GM21619 (cell line): Measurements from ENCODE around the gene MALRD1.

ENCODE experiments used
- ATAC-seq: cut with Tn5 transposase; IDR thresholded peaks from one replicate; pipeline ENCODE4 v1.9.1; 2021; ENCODE audit not compliant: unreplicated experiment

The MALRD1 gene

DNA sequence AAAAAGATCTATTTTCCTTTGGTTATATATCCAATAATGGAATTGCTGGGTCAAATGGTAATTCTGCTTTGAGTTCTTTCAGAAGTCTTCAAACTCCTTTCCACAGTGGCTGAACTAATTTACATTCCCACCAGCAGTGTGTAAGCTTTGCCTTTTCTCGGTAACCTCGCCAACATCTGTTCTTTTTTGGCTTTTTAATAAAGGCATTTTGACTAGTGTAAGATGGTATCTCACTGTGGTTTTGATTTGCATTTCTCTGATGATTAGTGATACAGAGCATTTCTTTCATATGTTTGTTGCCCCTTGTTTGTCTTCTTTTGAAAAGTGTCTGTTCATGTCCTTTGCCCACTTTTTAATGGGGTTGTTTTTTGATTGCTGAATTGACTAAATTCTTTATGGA lies 285.0 kb downstream of the MALRD1 start:
- ATAC-seq, result no peak

DNA sequence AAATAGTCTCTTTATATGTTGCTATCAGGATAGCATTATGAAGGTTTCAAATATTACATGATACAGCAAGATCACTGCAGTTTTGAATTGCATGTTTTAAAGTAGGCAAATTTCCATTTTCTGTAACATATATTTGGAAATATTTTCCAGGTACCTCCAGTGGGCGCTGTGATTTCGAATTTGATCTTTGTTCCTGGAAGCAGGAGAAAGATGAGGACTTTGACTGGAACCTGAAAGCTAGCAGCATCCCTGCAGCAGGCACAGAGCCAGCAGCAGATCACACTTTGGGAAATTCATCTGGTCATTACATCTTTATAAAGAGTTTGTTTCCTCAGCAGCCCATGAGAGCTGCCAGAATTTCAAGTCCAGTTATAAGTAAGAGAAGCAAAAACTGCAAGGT lies 299.0 kb downstream of the MALRD1 start:
- no peak for ATAC-seq

DNA sequence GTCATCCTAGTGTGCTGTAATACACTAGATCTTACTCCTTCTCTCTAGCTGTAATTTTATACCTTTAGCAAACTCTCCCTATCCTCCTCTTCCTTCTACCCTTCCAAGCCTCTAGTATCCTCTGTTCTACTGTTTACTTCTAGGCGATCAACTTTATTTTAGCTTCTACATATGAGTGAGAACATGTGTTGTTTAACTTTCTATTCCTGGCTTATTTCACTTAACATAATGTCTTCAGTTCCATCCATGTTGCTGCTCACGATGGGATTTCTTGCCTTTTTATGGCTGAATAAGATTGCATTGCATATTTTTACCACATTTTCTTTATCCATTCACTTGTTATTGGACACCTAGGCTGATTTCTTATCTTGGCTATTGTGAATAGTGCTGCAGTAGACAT lies 318.6 kb downstream of the MALRD1 start:
- no peak for ATAC-seq

DNA sequence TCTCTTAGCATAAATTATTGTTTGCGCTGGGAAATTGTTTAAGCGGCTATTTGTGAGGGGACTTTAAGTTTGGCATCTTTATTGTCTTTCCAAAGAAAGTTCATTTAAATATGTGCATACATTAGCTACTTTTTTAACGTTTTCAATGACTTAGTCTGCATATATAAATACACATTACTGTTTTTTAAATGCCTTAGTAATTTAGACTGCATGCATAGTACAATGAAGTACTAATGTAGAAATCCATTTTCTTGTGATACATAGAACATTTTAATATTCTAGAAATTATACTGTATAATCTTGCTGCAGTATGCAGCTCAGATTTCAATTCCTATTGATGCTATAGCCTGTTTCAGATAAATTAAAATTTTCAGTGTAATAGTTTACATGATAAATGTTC lies 325.4 kb downstream of the MALRD1 start:
- no peak for ATAC-seq

DNA sequence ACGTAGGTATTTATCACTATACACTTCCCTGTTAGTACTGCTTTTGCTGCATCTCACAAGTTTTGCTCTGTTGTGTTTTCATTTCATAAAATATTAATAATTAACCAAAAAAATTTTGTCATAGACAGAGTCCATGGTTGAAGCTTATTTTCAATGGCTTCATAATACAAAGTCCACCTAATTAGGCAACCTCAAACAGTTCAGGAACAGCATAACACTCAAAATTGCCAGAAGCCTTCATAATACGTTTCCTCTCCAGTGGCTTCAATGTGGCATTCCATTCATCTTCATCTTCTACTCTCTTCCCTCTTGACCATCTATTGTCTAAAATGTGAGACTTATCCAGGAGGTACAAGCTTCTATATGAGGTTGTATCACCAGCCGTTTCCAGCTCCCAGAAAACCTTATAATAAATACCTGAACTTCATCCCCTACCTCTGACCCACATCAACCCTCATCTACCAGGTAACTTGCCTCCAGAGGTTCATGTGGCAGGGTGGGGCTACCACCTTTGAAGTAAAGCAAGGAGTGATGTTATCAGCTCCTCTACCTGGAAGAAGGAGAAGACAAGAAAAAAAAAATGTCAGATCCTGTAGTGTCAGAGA lies 337.3 kb downstream of the MALRD1 start:
- ATAC-seq, result no peak

DNA sequence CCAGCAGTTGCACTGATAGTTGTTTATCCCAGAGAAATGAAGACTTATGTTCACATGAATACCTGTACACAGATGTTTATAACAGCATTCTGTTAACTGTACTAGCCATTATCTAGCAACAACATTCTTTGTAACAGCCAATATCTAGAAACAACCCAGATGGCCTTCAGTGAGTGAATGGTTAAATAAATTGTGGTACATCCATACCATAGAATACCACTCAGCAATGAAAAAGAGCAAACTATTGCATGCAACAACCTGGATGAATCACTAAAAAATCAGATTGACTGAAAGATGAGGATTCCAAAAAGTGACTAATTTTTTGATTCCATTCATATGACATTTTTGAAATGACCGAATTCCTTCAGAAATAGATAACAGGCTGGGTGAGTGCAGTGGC lies 360.3 kb downstream of the MALRD1 start:
- ATAC-seq, result no peak

DNA sequence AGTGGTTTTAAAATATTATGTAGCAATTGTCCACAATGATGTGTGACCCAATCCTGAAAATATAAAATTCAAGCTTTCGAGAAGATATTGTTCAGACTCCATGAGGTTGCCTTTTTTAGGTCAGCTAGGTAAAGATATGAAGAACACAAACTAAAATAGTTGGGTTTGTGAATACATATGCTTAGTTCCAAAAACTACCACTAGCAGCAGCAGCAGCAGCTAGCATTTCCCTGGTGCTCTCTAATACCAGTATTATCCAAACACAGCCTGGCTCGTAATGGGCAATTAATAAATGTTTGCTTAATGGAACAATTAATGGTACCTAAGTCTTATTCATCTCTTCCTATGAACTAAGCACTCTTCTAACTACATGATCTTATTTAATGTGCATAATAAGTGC lies 362.5 kb downstream of the MALRD1 start:
- no peak for ATAC-seq

DNA sequence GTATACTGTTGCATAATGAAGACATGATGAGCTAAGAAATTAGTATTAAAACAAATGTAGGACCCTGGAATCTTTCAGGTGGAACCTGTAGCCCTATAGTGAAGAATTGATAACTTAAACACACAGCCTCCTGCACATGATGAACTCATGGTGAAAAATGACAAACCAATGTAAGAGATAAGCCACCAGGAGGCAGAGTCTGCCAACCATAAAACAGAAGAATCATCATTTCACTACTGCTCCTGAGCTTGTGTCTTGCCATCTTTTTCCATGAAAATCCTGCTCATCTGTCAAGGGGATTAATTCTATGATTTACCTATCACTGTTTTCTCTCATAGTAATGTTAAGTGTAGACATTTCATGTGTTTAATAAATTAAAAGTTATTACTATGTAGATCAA lies 363.9 kb downstream of the MALRD1 start:
- no peak for ATAC-seq

DNA sequence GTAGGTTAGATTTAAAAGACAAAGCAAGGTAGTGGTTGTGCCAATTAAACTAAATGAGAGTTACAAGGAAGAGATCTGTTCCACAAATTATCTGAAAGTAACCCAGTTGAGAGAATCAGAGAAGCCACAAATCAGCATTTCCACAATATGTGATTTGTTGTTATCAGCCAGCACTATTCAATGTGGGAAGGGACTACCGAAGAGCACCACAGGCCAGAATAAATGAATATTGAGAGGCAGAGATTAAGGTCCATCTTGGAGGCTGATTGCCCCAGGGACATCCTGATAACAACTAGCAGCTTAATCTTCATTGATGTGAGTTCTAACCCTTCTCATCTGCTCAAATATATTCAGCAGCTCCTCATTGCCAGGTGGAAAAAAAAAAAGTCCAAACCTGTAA lies 367.6 kb downstream of the MALRD1 start:
- no peak for ATAC-seq

DNA sequence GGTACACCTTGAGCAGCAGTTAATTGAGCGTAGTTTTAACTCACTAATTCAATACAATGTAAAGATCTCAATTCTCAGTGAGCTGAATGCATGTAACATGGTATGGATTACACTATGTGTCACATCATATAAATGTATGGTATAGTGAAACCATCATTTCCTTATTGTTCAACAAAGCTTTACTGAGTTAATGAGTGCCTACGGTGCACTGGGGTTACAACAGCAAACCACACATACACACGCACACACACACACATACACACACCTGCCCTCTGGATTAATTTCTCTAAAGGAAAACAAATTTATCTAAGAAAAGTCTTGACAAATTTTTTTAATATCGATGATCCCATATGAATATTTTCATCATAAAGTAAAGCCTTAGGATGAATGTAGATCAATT lies 369.1 kb downstream of the MALRD1 start:
- no peak for ATAC-seq

DNA sequence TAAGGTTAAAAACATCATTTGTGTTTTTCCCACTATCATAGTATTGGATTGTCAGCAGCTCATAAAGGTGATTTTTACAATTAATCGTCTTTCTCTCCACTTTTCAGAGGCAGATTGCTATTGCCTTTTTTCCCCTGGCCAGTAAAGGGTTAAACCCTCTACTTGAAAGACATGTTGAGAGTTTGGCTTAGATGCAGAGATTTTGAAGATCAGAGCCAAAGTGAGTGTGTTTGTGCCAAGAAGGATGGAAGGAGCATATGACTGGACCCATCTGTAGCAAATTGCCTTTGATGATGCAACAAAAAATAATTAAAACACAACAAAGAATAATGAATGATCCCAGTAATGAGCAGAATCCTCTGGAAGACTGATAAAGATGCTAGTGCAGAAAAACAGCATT lies 373.1 kb downstream of the MALRD1 start:
- ATAC-seq, result no peak

DNA sequence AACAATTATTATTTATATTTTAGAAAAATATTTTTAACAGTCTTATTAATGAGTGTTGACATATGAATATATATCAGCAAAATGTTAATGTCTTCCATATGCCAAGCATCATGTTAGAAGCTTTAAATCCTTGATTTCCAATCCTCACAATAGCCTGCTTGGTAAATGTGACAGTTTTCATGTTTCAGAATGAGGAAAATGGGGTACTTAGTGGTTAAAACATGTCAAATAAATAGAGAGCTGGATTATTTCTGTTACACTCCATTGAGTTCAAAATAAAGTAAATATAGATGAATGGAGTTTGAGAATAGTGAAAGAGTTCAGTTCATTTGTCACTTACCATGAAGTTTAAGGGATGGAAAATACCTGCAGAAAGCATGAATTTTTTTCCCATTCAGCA lies 377.4 kb downstream of the MALRD1 start:
- no peak for ATAC-seq

DNA sequence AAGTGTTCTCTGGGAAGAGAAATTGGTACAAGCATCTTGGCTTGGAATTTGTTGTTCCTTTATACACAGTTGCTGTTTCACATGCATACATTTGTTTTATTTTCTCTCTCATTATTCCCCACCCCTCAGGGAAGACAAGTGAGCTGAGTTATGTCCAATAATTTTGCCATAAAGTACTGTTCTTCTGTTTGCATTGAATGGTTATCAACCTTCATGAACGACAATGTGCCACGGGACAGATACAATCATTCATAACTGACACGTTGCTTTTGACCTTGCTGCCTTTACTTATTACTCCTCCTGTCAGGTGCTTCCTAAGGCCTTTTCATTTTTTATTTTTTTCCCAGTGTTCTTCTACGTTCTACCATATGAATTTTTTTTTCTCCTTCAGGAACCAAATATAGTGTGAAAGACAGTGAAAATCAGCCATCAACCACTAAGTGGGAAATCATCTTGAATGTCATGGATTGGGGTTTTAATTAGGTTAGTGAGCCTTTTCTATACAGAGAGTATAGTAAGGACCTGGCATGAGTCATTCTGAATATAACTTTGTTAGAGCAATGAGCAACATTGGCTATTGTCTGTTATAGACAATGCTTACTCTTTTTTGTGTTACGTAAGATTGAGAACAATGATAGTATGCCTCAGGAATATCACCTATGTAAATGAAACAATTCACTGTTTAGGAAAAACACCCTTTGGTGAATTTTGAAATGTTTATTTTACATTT lies 383.2 kb downstream of the MALRD1 start:
- no peak for ATAC-seq

DNA sequence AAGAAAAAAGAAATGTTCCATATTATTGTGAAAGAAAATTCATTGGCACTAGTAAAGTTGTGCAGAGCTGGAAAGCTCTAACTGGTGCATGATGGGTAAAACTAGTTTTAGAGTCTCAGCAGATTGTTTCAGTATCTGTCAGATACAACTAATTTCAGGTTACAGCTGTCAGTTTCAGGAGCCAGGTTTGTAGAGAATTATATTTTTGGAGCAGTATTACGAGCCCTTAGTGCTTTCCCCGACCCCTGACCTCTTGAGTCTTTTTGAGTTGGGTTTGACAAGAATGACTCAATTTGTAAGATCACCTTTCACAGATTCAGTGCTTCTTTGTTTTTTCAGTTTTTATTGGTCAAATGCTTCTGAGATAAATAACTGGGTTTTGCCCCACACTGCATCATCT lies 401.3 kb downstream of the MALRD1 start:
- no peak for ATAC-seq

DNA sequence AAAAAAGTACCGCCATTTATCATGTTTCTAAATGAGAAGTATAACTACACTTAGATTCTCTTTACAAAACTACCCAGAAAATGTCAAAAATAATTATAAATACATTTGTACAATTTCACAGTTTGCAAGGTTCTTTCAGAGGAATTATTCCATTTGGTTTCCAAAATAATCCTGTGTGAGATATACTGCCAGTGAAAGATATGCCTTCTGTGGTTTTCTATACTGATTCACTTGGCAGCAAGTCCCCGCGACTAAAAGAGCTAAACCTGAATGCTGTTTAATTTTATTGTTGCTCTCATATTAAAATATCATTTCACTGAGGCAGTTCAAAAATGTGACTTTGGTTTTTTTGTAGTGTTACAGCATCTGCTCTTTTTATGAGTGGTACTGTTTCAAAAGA lies 402.8 kb downstream of the MALRD1 start:
- ATAC-seq, result no peak

DNA sequence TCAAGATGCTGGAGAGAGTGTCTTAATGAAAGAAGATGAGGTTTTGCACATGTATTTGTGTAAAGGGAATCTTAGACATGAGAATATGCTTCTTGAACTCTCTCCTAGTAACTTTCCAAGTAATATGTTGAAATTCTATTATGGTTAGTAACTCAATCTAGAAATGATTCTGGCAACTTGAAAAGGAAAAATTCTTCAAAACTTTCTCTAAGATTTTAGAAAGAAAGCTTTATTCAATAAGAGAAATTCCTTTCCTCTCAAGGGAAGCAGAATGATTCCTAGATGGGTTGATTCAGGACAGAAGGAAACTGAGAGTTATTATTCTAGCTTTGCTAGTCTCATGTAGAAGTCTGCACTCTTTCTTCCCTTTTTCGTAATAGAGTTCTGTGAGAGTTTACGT lies 403.3 kb downstream of the MALRD1 start:
- ATAC-seq, result no peak

DNA sequence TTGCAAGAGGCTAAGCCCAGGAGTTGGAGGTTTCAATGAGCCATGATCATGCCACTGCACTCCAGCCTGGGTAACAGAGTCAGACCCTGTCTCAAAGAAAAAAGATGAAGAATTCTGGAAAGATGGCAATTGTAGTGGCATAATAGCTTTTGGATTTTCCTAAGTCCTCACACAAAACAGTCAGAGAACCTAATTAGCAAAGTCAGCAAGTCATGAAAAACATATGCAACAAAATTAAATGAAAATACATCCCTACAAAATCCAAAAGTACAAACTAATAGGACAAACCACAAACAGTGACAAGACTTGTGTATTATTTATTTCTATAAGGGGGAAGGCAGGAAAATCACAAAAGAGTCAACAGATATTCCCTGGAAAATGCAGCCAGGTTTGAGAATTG lies 405.4 kb downstream of the MALRD1 start:
- ATAC-seq, result no peak

DNA sequence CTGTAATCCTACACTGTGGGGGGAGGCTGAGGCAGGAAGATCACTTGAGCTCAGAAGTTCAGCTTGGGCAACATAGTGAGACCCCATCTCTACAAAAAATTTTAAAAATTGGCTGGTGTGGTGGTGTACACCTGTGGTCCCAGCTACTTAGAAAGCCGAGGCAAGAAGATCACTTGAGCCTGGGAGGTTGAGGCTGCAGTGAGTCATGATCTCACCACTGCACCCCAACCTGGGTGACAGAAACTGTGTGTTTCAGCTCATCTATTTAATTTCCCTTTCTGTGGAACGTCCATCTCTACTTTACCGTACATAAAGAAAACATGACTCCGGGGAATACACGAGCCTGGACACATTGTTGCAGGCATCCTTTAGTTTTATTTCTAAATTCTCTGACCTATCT lies 413.0 kb downstream of the MALRD1 start:
- no peak for ATAC-seq

DNA sequence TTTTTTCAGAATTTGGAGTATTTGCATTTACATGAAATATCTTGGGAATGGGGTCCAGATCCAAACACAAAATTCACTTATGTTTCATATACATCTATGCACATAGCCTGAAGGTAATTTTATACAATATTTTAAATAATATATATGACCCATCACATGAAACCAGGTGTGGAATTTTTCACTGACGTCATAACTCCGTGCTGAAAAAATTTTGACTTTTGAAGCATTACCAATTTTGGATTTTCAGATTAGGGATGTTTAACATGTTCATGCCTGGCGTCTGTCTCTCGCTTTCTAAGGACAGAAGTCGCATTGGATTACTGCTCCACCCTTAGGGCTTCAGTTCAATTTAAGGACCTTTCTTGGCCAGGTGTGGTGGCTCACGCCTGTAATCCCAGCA lies 418.1 kb downstream of the MALRD1 start:
- no peak for ATAC-seq

DNA sequence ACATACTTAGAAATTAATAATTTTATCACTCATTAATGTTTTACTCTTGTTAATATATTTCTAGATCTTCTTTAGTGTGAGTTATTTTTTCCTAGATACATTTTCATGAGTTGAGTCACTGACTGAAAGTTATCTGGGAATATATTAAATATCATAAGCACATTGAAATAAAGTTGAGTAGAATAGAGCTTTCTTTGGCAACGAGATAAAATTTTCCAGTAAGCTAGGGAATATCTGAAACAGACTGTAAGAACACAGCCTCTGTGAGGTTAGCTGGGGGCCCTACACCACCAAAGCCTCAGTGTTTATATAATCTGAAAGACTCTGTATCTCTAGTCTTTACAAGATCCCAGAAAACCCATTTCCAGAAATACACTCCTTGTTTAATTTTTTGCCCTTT lies 419.8 kb downstream of the MALRD1 start:
- ATAC-seq, result no peak

DNA sequence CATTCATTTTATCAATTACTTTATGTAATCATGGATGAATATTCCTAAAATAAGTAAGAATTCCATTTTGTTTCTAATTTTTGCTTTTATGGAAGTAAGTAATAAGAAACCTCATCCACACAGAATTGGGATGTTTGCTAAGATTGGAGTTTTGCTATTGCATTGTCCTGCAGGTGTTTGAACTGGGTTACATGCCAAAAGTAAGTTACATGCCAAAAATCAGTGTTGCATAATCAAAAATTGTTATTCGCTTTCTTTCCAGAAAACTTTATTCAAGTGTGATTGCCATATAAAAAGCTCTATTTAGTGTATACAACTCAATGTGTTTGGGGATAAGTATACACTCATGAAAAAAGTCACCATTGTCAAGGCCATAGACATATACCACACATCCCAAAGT lies 420.9 kb downstream of the MALRD1 start:
- ATAC-seq, result no peak

DNA sequence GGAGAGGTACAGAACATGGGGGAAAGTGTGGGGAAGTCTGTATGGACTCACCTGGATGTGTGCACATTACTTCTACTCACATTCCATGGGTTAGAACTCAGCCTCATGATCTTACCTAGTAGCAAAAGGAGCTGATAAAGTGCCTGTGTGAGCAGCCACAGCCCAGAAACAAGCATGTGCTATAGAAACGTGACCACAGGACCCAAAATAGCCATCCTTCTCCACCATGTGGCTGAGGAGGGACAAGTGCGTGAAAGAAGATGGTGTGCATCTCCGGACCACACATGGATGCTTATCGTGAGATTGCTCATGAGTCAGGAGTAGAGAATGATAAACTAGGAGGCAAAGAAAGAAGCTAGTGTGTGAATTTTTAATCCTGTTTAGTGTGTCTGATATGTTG lies 431.3 kb downstream of the MALRD1 start:
- no peak for ATAC-seq

DNA sequence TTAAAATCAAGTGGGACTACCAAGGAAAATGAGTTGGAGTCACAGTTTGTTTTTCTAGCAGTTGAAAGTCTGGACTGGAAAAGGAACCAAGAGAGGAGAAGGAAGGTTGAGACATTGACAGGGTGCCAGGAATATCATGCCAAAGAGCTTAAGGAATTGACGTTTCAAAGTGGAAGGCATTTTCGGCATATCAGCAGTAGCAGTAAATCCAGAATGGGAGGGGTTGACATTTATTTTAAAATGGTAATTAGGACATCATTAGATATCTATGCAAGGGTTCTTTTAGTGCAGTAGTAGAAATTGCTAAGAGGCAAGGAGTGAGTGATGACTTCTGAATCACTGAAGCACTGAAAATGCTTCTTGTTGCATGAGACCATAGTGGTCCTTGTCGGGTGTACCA lies 431.8 kb downstream of the MALRD1 start:
- ATAC-seq, result no peak
